ENCODE measurements around the gene TNS1. TPM values are rescaled to one million over a fixed set of nuclear protein-coding genes. Genes with fewer than 3 reads are reported as not detected.

TNS1 gene
- total RNA-seq, 1 donor from 2014 or later: 505 TPM

GRCh38 chr2:217920879-217921603, 81.8 kb downstream of the TNS1 start:
- H3K4me3 ChIP-seq: no peak overlapping the region

GRCh38 chr2:217919781-217920351, 82.9 kb downstream of the TNS1 start:
- H3K4me3 ChIP-seq: no peak overlapping the region
- TF ChIP-seq CTCF (IDR thresholded peaks at IDR 0.05): no peak
- no peaks in the 10 kb centered on the region for H3K9me3 ChIP-seq
- intact Hi-C loops (cut with DNase I): no loop called here
- peaks cover 42% of the 10 kb centered on the region for H3K36me3 ChIP-seq
- ATAC-seq (no peak), DNase-seq (peak; percentile 50)
- peaks cover 100% of the 10 kb centered on the region for H3K4me1 ChIP-seq
- H3K27me3 ChIP-seq (ENCODE audit: low read depth): no peaks in the 10 kb centered on the region
- peak overlapping the region; percentile 84 for H3K27ac ChIP-seq

More at GRCh38 chr2:217920879-217921603, 81.8 kb downstream of the TNS1 start:
- no peaks in the 10 kb centered on the region for H3K27me3 ChIP-seq (ENCODE audit: low read depth)
- no peak for DNase-seq
- peak overlapping the region; percentile 84 for H3K27ac ChIP-seq
- H3K36me3 ChIP-seq: peaks cover 35% of the 10 kb centered on the region
- intact Hi-C loops (cut with DNase I): no loop called here
- peak; percentile 22 to 47 for ATAC-seq
- peaks cover 100% of the 10 kb centered on the region for H3K4me1 ChIP-seq
- no peak for TF ChIP-seq CTCF (IDR thresholded peaks at IDR 0.05)
- no peaks in the 10 kb centered on the region for H3K9me3 ChIP-seq

GRCh38 chr2:217919204-217919603, 83.6 kb downstream of the TNS1 start:
- no peak for TF ChIP-seq CTCF (IDR thresholded peaks at IDR 0.05)
- peak overlapping the region; percentile 84 for H3K27ac ChIP-seq
- peaks cover 100% of the 10 kb centered on the region for H3K4me1 ChIP-seq
- H3K36me3 ChIP-seq: peaks cover 42% of the 10 kb centered on the region
- no peaks in the 10 kb centered on the region for H3K27me3 ChIP-seq (ENCODE audit: low read depth)
- peak; percentile 47 for DNase-seq
- ATAC-seq: no peak
- intact Hi-C loops (cut with DNase I): no loop called here
- no peak overlapping the region for H3K4me3 ChIP-seq
- H3K9me3 ChIP-seq: no peaks in the 10 kb centered on the region

GRCh38 chr2:217918308-217919024, 84.3 kb downstream of the TNS1 start:
- no peaks in the 10 kb centered on the region for H3K9me3 ChIP-seq
- ATAC-seq: peak in 1 of 2 donors; percentile 11
- H3K27me3 ChIP-seq (ENCODE audit: low read depth): no peaks in the 10 kb centered on the region
- peaks cover 100% of the 10 kb centered on the region for H3K4me1 ChIP-seq
- intact Hi-C loops (cut with DNase I): no loop called here
- no peak for DNase-seq
- no peak overlapping the region for H3K4me3 ChIP-seq
- TF ChIP-seq CTCF (IDR thresholded peaks at IDR 0.05): no peak
- H3K27ac ChIP-seq: peak overlapping the region; percentile 84
- peaks cover 47% of the 10 kb centered on the region for H3K36me3 ChIP-seq

GRCh38 chr2:217916504-217917254, 86.1 kb downstream of the TNS1 start:
- no peak for TF ChIP-seq CTCF (IDR thresholded peaks at IDR 0.05)
- Histone ChIP-seq H3K27me3 (ENCODE audit: low read depth) (no peaks in the 10 kb centered on the region), H3K4me3 (no peak overlapping the region), H3K9me3 (no peaks in the 10 kb centered on the region), H3K27ac (peak overlapping the region; percentile 84), H3K4me1 (peaks cover 100% of the 10 kb centered on the region), H3K36me3 (peaks cover 47% of the 10 kb centered on the region)
- peak; percentile 72 for DNase-seq
- peak; percentile 46 to 61 for ATAC-seq
- intact Hi-C loops (cut with DNase I): no loop called here
